ENCODE measurements around the gene COA3. TPM values are rescaled to one million over a fixed set of nuclear protein-coding genes. Genes with fewer than 3 reads are reported as not detected.
"Not testable (repeated sequence)": the region's sequence is repeated elsewhere in the genome, so short reads cannot be mapped to it uniquely, and the experiment has no call there.

COA3 gene
- total RNA-seq, 1 experiment from 2014 or later: 54.2 TPM

DNA sequence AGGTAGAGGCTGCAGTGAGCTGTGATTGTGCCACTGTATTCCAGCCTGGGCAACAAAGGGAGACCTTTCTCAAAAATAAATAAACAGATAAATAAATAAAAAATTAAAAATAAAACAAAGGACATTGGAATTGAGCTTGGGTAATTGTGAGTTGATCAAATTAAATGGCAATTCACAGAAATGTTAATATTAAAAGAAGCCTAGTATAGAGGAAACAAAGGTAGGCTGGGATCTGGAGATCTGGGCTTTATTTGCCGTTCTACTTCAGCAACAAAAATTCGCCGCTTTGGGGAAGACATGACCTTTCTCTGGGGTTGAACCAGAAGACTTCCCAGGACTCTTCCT lies 25.6 kb downstream of the COA3 start:
- Mint-ChIP-seq H3K36me3 (peaks cover 23% of the 10 kb centered on the region), H3K4me3 (peak overlapping the region; percentile 99), H3K9me3 (no peaks in the 10 kb centered on the region), H3K27ac (peak overlapping the region; percentile 97), H3K4me1 (peaks cover 7% of the 10 kb centered on the region), H3K27me3 (ENCODE audit: low read depth) (peaks cover 4% of the 10 kb centered on the region)
- ChIA-PET CTCF (interaction anchor here (1.0 to 2.9 kb wide), 7 partner anchors 9 to 195 kb away, joined by 3 to 44 read pairs (median 8); partner anchors contain the start of genes PSMC3IP and RAMP2), POLR2A (interaction anchor here (1.0 to 1.6 kb wide), 3 partner anchors 13 to 51 kb away, joined by 4 to 8 read pairs (median 5); partner anchors contain the start of genes BECN1, CNTD1, COA3 and RAMP2)
- ATAC-seq (no peak), DNase-seq (ENCODE audit: low spot score) (no peak)
- TF ChIP-seq, protein P1, sequence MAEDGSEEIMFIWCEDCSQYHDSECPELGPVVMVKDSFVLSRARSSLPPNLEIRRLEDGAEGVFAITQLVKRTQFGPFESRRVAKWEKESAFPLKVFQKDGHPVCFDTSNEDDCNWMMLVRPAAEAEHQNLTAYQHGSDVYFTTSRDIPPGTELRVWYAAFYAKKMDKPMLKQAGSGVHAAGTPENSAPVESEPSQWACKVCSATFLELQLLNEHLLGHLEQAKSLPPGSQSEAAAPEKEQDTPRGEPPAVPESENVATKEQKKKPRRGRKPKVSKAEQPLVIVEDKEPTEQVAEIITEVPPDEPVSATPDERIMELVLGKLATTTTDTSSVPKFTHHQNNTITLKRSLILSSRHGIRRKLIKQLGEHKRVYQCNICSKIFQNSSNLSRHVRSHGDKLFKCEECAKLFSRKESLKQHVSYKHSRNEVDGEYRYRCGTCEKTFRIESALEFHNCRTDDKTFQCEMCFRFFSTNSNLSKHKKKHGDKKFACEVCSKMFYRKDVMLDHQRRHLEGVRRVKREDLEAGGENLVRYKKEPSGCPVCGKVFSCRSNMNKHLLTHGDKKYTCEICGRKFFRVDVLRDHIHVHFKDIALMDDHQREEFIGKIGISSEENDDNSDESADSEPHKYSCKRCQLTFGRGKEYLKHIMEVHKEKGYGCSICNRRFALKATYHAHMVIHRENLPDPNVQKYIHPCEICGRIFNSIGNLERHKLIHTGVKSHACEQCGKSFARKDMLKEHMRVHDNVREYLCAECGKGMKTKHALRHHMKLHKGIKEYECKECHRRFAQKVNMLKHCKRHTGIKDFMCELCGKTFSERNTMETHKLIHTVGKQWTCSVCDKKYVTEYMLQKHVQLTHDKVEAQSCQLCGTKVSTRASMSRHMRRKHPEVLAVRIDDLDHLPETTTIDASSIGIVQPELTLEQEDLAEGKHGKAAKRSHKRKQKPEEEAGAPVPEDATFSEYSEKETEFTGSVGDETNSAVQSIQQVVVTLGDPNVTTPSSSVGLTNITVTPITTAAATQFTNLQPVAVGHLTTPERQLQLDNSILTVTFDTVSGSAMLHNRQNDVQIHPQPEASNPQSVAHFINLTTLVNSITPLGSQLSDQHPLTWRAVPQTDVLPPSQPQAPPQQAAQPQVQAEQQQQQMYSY (CRISPR knock-in tag; IDR thresholded peaks at IDR 0.05): no peak
- TF ChIP-seq, protein P2, sequence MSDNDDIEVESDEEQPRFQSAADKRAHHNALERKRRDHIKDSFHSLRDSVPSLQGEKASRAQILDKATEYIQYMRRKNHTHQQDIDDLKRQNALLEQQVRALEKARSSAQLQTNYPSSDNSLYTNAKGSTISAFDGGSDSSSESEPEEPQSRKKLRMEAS (CRISPR knock-in tag; IDR thresholded peaks at IDR 0.05): no peak
- TF ChIP-seq GABPB1 (CRISPR knock-in tag; IDR thresholded peaks at IDR 0.05): no peak
- TF ChIP-seq, protein P3, sequence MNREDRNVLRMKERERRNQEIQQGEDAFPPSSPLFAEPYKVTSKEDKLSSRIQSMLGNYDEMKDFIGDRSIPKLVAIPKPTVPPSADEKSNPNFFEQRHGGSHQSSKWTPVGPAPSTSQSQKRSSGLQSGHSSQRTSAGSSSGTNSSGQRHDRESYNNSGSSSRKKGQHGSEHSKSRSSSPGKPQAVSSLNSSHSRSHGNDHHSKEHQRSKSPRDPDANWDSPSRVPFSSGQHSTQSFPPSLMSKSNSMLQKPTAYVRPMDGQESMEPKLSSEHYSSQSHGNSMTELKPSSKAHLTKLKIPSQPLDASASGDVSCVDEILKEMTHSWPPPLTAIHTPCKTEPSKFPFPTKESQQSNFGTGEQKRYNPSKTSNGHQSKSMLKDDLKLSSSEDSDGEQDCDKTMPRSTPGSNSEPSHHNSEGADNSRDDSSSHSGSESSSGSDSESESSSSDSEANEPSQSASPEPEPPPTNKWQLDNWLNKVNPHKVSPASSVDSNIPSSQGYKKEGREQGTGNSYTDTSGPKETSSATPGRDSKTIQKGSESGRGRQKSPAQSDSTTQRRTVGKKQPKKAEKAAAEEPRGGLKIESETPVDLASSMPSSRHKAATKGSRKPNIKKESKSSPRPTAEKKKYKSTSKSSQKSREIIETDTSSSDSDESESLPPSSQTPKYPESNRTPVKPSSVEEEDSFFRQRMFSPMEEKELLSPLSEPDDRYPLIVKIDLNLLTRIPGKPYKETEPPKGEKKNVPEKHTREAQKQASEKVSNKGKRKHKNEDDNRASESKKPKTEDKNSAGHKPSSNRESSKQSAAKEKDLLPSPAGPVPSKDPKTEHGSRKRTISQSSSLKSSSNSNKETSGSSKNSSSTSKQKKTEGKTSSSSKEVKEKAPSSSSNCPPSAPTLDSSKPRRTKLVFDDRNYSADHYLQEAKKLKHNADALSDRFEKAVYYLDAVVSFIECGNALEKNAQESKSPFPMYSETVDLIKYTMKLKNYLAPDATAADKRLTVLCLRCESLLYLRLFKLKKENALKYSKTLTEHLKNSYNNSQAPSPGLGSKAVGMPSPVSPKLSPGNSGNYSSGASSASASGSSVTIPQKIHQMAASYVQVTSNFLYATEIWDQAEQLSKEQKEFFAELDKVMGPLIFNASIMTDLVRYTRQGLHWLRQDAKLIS (CRISPR knock-in tag; IDR thresholded peaks at IDR 0.05; ENCODE audit: borderline replicate concordance): no peak

DNA sequence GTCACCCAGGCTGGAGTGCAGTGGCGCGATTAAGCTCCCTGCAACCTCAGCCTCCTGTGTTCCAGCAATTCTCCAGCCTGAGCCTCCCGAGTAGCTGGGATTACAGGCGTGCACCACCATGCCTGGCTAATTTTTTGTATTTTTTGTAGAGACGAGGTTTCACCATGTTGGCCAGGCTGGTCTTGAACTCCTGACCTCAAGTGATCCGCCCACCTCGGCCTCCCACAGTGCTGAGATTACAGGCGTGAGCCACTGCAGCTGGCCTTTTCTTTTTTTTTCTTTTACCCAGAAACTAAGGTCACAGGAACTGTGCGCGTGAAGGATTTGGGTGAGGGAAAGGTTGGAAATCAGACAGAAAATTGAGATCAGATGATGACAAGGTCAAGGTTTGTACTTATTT lies 28.5 kb downstream of the COA3 start:
- H3K9me3 Mint-ChIP-seq; H3K4me1 Mint-ChIP-seq; H3K4me3 Mint-ChIP-seq; ATAC-seq; DNase-seq (ENCODE audit: low spot score); POLR2A ChIA-PET; H3K27ac Mint-ChIP-seq; H3K36me3 Mint-ChIP-seq: not testable (repeated sequence)
- peaks cover 13% of the 10 kb centered on the region for H3K27me3 Mint-ChIP-seq (ENCODE audit: low read depth)
- CTCF ChIA-PET: interaction anchor here (0.9 to 1.0 kb wide), 2 partner anchors 9 to 54 kb away, joined by 3 to 4 read pairs; partner anchors contain the start of gene BECN1

DNA sequence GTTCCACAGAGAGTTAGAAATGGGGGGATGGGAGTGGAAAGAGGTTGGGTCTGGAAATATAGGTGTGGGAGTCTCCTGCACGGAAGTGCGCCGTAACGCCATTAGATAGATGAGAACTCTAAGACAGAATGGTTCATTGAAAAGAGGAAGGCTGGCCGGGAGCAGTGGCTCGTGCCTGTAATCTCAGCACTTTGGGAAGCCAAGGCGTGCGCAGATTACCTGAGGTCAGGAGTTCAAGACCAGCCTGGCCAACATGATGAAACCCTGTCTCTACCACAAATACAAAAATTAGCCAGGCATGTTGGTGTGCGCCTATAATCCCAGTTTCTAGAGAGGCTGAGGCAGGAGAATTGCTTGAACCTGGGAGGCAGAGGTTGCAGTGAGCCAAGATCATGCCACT lies 30.5 kb downstream of the COA3 start:
- ATAC-seq; CTCF ChIA-PET; H3K4me1 Mint-ChIP-seq; H3K36me3 Mint-ChIP-seq; H3K27ac Mint-ChIP-seq; DNase-seq (ENCODE audit: low spot score); POLR2A ChIA-PET; H3K4me3 Mint-ChIP-seq; H3K9me3 Mint-ChIP-seq: not testable (repeated sequence)
- H3K27me3 Mint-ChIP-seq (ENCODE audit: low read depth): peaks cover 18% of the 10 kb centered on the region

DNA sequence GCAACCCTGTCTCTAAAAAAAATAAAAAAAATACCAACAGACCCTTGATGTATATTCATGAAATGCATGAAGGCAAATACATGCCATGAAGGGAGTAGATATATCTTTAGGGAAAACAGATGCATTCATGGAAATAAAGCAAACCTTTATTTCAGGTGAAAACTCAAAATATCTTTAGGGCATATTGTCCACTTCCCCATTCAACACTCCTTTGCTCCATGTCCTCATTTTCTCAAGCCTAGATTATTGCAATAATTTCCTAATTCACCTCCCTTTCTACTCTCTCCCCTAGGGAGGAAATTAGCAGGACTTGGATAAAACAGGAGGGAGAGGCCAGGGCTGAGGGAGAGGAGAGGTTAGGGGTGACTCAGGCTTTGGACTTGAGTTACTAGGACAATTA lies 31.0 kb downstream of the COA3 start:
- no peaks in the 10 kb centered on the region for H3K36me3 Mint-ChIP-seq
- peaks cover 11% of the 10 kb centered on the region for H3K4me1 Mint-ChIP-seq
- no peak overlapping the region for H3K27ac Mint-ChIP-seq
- CTCF ChIA-PET: no interaction called here
- TF ChIP-seq KAT7 (CRISPR knock-in tag; IDR thresholded peaks at IDR 0.05; ENCODE audit: borderline replicate concordance): no peak
- TF ChIP-seq, protein P4, sequence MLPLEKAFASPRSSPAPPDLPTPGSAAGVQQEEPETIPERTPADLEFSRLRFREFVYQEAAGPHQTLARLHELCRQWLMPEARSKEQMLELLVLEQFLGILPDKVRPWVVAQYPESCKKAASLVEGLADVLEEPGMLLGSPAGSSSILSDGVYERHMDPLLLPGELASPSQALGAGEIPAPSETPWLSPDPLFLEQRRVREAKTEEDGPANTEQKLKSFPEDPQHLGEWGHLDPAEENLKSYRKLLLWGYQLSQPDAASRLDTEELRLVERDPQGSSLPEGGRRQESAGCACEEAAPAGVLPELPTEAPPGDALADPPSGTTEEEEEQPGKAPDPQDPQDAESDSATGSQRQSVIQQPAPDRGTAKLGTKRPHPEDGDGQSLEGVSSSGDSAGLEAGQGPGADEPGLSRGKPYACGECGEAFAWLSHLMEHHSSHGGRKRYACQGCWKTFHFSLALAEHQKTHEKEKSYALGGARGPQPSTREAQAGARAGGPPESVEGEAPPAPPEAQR (CRISPR knock-in tag; IDR thresholded peaks at IDR 0.05): no peak
- no peak for ATAC-seq
- no peak for DNase-seq (ENCODE audit: low spot score)
- no peaks in the 10 kb centered on the region for H3K9me3 Mint-ChIP-seq
- POLR2A ChIA-PET: no interaction called here
- no peak overlapping the region for H3K4me3 Mint-ChIP-seq
- peaks cover 23% of the 10 kb centered on the region for H3K27me3 Mint-ChIP-seq (ENCODE audit: low read depth)
